CD4-positive, alpha-beta T cell (primary cell): Measurements from ENCODE around the gene MYOCD. TPM values are rescaled to one million over a fixed set of nuclear protein-coding genes. Genes with fewer than 3 reads are reported as not detected.

ENCODE experiments used
- ATAC-seq: fragments of 200-7000 bp; cut with Tn5 transposase; one replicate; pipeline ENCODE4 v1.10.0; 2022; ENCODE audit warnings: mild to moderate bottlenecking; ENCODE audit not compliant: poor library complexity
- CTCF ChIA-PET: fragments of 350-600 bp; sonication (Branson Sonifier 250); formaldehyde crosslinking; loops from one replicate; lab custom pipeline; 2021; ENCODE audit warnings: antibody characterized with exemption, inconsistent platforms; lab: Charles Lee
- POLR2A ChIA-PET: fragments of 350-600 bp; sonication (Branson Sonifier 250); formaldehyde crosslinking; loops from one replicate; lab custom pipeline; 2021; ENCODE audit warnings: antibody characterized with exemption, inconsistent platforms; lab: Charles Lee
- DNase-seq, 14 experiments: peaks; one replicate each; pipeline ENCODE4 v3.0.0-alpha.2; 2013 to 2020; ENCODE audit warnings: mixed read lengths in 2 of 14
- H3K27ac ChIP-seq, 2 donors: one replicate each; pipeline versions ENCODE4 v1.5.1 to v1.7.0; 2013; ENCODE audit warnings: low read length in 2 of 2, low read depth in 1 of 2, mild to moderate bottlenecking in 1 of 2
- H3K27me3 ChIP-seq, 2 experiments: 1 replicate in 1 of 2; 2 replicates in 1 of 2; pipeline versions ENCODE4 v1.6.1 to v1.7.0; 2013; ENCODE audit warnings: low read length in 2 of 2, control low read depth in 1 of 2, mild to moderate bottlenecking in 1 of 2, moderate library complexity in 1 of 2; ENCODE audit not compliant: insufficient read depth in 2 of 2, control insufficient read depth in 1 of 2
- H3K36me3 ChIP-seq: one replicate; pipeline ENCODE4 v1.6.1; 2013; ENCODE audit warnings: low read length, control low read depth; ENCODE audit not compliant: insufficient read depth
- H3K4me1 ChIP-seq: one replicate; pipeline ENCODE4 v1.6.1; 2013; ENCODE audit warnings: low read length, control low read depth; ENCODE audit not compliant: insufficient read depth
- H3K4me3 ChIP-seq: one replicate; pipeline ENCODE4 v1.5.1; 2013; ENCODE audit warnings: mild to moderate bottlenecking, low read length, moderate library complexity
- H3K9me3 ChIP-seq, 2 experiments: 1 replicate in 1 of 2; 2 replicates in 1 of 2; pipeline versions ENCODE4 v1.6.1 to v1.7.0; 2013; ENCODE audit warnings: low read length in 2 of 2, mild to moderate bottlenecking in 2 of 2, control low read depth in 1 of 2, moderate library complexity in 1 of 2; ENCODE audit not compliant: control insufficient read depth in 1 of 2, insufficient read depth in 1 of 2
- H3K27ac Mint-ChIP-seq: one replicate; pipeline ENCODE4 v1.8.0; 2020; ENCODE audit warnings: mixed read lengths
- H3K27me3 Mint-ChIP-seq: one replicate; pipeline ENCODE4 v1.8.0; 2021; ENCODE audit warnings: mixed read lengths
- H3K36me3 Mint-ChIP-seq: one replicate; pipeline ENCODE4 v1.8.0; 2021; ENCODE audit warnings: low read depth, mixed read lengths
- H3K4me1 Mint-ChIP-seq: one replicate; pipeline ENCODE4 v1.8.0; 2021; ENCODE audit warnings: low read depth, mixed read lengths
- H3K4me3 Mint-ChIP-seq: one replicate; pipeline ENCODE4 v1.8.0; 2020; ENCODE audit warnings: mild to moderate bottlenecking, mixed read lengths
- H3K9me3 Mint-ChIP-seq: one replicate; pipeline ENCODE4 v1.8.0; 2020; ENCODE audit warnings: mixed read lengths
- CTCF ChIP-seq: fragments of 200-600 bp; IDR thresholded peaks from one replicate; pipeline ENCODE4 v1.8.0; 2022; ENCODE audit warnings: antibody characterized with exemption, mild to moderate bottlenecking
- intact Hi-C, 2 experiments: fragments of 100-400 bp; cut with DNase I in 1 of 2; cut with micrococcal nuclease in 1 of 2; formaldehyde crosslinking; loops; one replicate each; pipeline versions ENCODE4 v1.15.1 to v1.9.0; 2023 to 2025; cut with DNase I, micrococcal nuclease
- total RNA-seq, 174 experiments: library from RNA in 2 of 174; stranded (reverse) in 2 of 174; gene quantifications; one replicate each; pipeline ENCODE4 v1.2.3 and lab custom pipeline; 2021 to 2026

Gene MYOCD
- total RNA-seq, 2 experiments from 2014 or later, result not detected

GRCh38 chr17:12655936-12656335 is 9.8 kb upstream of the MYOCD start:
- ChIA-PET POLR2A (no interaction called here), CTCF (no interaction called here)
- no peak overlapping the region for H3K4me3 ChIP-seq
- peaks cover 0 to 3% of the 10 kb centered on the region in 2 experiments for H3K9me3 ChIP-seq
- no peaks in the 10 kb centered on the region for H3K36me3 ChIP-seq
- no peak overlapping the region for H3K27ac Mint-ChIP-seq
- intact Hi-C loops, result no loop called here
- ATAC-seq, result no peak
- peaks cover 2% of the 10 kb centered on the region for H3K9me3 Mint-ChIP-seq
- no peak overlapping the region for H3K4me3 Mint-ChIP-seq
- no peak overlapping the region for H3K27ac ChIP-seq
- H3K4me1 ChIP-seq, result no peaks in the 10 kb centered on the region
- no peak for DNase-seq
- H3K36me3 Mint-ChIP-seq, result no peaks in the 10 kb centered on the region
- H3K27me3 ChIP-seq, result no peaks in the 10 kb centered on the region
- no peaks in the 10 kb centered on the region for H3K27me3 Mint-ChIP-seq
- H3K4me1 Mint-ChIP-seq, result no peaks in the 10 kb centered on the region
- TF ChIP-seq CTCF, result no peak

- peaks cover 0 to 3% of the 10 kb centered on the region in 2 experiments for H3K9me3 ChIP-seq
- DNase-seq (no peak), ATAC-seq (no peak)
- no peak overlapping the region for H3K27ac ChIP-seq
- TF ChIP-seq CTCF, result no peak
- Mint-ChIP-seq H3K9me3 (no peaks in the 10 kb centered on the region), H3K4me3 (no peak overlapping the region), H3K27ac (no peak overlapping the region), H3K4me1 (no peaks in the 10 kb centered on the region), H3K36me3 (no peaks in the 10 kb centered on the region), H3K27me3 (no peaks in the 10 kb centered on the region)
- no peaks in the 10 kb centered on the region for H3K27me3 ChIP-seq
- H3K4me3 ChIP-seq, result no peak overlapping the region
- POLR2A ChIA-PET, result no interaction called here
- H3K4me1 ChIP-seq, result no peaks in the 10 kb centered on the region
- intact Hi-C loops, result no loop called here
- H3K36me3 ChIP-seq, result no peaks in the 10 kb centered on the region
- CTCF ChIA-PET, result no interaction called here
Measured at GRCh38 chr17:12656354-12656753, 9.3 kb upstream of the MYOCD start.

- no peak overlapping the region for H3K27ac Mint-ChIP-seq
- Histone ChIP-seq H3K4me1 (no peaks in the 10 kb centered on the region), H3K9me3 (no peaks in the 10 kb centered on the region), H3K27me3 (peaks cover 10% of the 10 kb centered on the region in 2 experiments), H3K36me3 (no peaks in the 10 kb centered on the region), H3K27ac (no peak overlapping the region), H3K4me3 (no peak overlapping the region)
- H3K4me1 Mint-ChIP-seq, result no peaks in the 10 kb centered on the region
- ChIA-PET CTCF (no interaction called here), POLR2A (no interaction called here)
- DNase-seq (no peak), ATAC-seq (no peak)
- intact Hi-C loops, result no loop called here
- no peak overlapping the region for H3K4me3 Mint-ChIP-seq
- TF ChIP-seq CTCF, result no peak
- H3K9me3 Mint-ChIP-seq, result peaks cover 4% of the 10 kb centered on the region
- no peaks in the 10 kb centered on the region for H3K36me3 Mint-ChIP-seq
- H3K27me3 Mint-ChIP-seq, result peaks cover 19% of the 10 kb centered on the region
Measured at GRCh38 chr17:12659500-12659899, 6.2 kb upstream of the MYOCD start.
